Brain pericyte (primary cell): ENCODE results near the gene MORN5.

ENCODE experiments used
- DNase-seq: peaks from one replicate; pipeline ENCODE4 v3.0.0-alpha.2; 2012; ENCODE audit warnings: low read depth, low spot score

Gene MORN5

DNA sequence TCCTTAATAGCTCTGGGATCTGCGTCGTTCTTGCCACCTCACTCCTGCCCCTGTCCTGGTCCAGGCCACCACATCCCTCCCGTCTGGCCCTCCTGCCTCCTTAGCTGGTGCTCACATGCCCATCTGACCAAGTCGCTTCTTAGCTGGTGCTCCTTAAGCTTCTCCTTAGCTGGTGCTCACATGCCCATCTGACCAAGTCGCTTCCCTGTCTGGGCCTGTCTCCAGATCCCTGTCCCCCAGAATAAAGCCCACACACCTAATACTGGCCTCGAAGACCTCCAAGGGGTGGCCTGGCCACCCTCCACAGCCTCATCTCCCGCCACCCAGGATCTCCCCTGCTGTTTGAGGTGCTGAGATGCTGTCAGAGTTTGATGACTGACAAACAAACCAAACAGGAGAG is 35.2 kb upstream of the MORN5 start:
- no peak for DNase-seq

DNA sequence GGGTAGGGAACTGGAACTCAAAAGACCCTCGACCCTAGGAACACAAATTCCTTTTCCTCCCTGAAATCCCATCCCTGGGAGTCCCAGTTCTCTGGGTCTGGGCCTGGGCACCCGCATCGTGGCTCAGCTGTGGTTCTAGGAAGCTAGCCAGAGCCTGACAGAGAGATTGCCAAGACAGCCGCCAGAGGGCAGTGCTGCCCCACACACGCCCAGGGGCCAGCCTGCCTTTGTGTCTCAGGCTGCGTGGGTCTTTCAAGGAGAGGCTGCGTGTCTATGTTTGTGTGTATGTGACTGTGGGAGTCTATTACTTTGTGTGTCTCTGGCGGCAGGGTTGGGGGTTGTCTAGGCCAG is 34.6 kb upstream of the MORN5 start:
- peak; percentile 18 for DNase-seq

DNA sequence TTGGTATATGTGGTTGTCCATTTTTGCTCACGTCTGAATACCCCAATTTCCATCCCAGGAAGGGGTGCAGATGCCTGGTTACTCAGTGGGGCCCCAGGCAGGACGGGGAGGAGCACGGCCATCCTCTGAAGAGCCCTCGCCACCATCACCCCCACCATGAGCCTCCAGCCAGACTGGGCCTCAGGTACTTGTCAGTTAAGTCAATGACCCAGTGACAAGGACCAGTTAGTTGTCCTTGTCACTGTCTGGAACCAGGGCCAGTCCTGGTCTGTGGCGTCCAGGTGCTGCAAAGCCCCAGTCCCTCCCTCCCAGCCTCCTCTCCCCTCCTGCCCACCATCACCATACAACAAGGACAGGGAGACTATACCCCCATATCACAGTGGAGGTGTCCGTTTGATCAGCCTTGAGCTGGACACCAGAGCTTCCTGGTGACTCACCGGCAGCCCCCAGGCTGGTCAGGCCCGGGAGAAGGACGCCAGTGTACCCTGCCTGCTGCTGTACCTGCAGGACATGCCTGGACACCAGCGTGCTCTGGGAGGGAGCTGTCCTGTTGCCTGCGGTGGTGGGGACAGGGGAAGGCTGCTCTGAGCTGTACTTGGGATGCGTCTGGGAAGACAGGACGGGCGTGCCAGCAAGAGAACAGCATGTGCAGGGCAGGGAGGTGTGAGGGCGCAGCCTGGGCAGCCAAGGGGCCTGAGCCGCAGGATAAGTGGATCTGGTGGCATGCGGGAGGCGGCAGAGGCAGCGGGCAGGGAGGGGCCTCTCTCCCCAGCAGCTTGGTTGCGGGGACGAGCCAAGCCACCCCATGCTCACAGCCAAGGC is 34.0 kb upstream of the MORN5 start:
- DNase-seq, result no peak

DNA sequence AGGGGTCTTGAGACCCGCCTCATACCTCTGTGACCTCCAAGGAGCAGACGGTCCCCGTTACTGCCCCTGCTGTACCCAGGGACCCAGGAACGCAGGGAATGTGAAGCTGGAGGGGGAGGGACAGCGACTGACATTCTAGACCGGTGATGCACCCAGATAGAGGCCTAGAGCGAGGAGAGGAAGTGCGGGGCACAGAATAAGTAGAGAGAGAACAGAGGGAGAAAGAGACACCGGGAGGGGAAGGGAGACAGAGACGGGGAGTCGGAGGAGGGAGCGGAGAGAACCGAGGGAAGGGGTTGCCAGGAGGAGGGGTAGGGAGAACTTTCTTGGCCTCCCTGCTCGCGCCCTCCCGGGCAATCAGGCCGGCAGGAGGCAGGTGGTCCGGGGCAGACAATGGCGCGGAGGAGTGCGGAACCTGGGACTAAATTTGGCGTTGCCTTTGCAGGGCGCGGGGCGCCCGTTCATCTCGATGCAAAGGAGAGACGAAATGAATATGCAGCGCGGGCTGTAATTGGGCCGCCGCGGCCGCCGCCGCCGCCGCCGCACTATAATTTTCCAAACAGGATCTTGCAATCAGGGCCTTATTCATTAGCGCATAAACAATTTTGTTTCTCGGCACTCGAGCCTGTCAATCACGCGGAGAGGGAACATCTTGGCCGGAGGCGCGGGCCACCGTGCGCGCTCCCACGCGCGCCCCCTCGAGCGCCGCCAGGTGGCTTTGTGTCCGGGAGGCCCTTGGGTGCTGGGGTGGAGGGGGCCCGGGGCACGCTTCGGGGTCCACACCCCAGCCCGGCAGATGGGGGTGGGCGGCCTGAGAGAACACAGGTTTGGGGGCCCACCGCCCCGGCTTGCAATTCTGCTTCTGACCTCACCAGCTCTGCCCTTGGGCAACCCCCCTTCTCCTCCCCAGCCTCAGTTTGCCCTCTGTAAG is 33.1 kb upstream of the MORN5 start:
- no peak for DNase-seq

DNA sequence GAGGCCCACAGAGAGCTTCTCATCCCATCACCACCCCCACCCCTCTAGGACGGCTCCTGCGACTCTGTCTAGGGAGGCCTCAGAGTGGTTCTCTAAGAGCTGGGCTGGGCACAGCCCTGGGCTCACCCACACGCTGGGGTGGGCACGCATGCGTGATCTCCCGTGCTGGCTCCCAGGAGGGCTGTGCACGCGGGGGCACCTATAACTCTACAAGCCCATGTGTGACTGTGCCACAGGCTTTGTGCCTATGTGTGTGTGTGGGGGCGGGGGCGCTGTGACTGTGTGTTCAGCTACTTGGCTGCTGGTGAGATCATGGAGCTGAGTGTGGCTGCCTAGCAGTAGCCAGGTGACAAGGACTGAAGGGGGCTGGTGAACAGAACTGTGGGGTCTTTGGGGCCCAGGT is 32.3 kb upstream of the MORN5 start:
- no peak for DNase-seq

DNA sequence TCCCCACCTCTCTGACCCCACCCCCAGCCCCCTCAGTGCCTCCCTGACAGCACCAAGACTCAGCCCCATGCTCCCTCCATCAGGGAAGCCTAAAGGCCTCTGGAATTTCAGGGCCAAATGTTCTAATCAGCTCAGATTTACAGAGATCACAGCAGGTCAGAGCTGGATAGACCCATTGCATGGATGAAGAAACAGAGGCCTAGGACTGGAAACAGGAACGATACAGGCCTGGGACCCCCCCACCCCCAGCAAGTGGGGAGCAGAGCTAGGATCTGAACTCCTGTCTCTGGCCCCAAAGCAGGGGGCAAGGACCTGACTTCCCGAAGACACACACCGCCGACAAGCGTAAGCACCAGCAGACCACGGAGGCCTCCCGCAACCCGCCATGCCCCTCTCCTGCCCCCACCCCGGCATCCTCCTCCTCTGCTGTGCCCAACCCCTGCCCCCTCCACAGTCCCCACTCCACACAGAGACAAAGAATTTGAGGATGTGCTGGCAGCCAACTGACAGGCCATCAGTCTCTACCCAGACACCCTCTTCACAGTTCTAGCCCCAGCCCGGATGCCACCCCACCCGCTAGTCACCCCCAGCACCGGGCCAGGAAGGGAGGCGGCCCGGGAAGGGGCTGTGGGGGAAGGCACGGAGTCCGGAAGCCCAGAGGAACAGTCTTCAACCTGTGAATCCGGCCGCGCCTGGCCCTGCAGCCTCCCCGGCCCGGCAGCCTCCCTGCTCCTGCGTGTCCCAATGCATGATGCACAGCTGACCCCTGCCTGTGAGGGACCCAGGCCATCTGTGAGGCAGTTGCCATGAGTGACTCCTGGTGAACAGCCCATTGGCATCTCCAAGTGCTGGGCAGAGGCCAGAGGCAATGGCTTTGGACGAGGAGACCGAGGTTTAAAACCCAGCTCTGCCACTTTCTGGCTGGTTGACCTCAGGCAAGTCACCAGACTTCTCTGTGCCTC is 31.4 kb upstream of the MORN5 start:
- DNase-seq, result no peak

DNA sequence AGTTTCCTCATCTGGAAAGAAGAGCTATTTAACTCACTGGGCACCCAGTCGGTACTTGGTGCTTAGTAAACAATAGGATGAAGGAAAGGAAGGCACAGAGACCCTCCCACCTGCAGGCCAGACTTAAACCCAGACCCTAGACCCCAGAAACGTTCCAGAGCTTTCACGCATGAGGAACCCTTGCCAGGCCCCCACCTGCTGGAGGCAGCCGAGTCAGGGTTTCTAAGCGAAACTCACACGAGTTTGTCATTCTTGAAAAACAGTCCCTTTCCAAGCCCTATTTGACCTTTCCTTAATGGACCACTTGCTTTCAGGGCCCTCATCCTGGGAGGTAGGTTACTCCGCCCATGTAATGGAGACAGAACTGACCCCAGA is 30.8 kb upstream of the MORN5 start:
- no peak for DNase-seq

DNA sequence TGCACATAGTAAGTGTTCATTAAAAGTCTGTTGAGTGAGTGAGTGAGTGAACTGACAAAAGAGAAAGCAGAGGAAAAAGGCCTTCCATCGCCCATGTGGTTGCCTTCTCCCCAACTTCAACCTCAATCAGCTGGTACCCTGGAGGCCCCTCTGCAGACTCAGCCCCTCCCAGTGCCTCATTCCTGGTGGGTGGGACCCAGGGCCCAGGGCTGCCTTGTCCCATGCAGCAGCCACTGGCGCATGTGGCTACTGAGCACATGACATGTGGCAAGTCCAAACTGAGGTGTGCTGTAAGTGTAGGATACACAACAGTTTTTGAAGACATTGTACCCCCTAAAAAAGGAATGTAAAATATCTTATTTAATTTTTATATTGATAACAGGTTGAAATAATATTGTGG is 29.7 kb upstream of the MORN5 start:
- no peak for DNase-seq

DNA sequence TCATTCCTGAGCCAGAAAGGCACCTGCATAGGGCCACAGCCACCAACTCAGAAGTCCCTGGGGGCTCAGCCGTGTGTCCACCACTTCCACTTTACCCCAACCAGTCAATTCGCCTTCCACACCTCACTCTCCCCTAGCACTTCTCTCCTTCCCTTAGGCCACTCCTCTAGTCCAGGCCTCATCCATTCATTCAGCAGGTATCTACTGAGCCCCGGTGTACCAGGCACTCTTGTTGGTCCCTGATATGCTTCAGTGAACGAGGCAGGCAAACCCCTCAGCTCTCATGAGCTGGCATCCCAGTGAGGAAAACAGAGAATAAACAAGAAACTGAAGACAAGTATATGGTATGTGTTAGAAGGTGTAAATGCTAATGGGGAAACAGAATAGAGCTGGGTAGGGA is 28.9 kb upstream of the MORN5 start:
- no peak for DNase-seq

DNA sequence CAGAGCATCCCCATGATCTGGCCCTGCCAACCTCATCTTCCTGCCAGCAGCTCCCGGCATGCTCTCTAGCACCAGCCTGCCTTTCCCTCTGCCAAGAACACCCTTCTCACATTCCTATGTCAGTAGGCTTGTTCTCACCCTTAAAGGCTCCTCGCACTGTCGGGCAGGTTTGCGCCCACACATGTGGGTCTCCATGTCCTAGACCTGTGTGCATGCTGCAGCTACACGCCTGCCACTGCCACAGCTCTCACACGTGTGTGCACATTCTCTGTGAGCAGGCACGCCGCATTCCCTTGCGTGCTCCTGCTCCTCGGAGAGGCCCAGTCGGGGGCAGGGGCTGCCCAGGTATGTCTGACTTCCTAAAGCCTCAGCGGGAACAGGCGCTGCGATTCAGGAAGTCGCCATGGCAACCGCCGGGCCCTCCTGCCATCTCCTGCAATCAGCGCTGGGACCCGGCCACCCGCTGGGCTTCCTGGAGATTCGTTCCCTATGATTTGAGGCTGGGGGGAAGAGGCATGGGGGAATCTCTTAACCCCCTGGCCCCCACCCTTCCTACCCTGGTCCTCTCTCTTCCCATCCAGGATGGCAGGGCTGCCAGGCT is 28.2 kb upstream of the MORN5 start:
- no peak for DNase-seq

DNA sequence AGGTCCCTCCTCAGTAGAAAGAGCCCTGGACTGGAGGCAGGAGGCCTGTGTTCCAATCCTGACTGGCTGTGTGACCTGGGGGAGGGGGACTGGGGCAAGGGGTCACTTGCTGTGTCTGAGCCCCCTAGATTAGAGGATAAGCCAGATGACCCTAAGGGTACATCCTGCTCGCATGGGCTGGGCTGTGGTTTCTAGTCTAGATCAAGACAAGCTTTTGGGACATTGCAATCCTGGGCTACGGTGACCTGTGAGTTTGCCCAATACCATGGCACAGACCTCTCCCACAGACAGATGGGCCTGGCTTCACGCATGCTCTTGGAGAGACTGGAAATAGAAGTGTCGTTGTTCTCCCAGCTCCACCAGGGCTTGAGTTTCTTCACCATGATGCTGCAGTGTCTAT is 27.2 kb upstream of the MORN5 start:
- no peak for DNase-seq

DNA sequence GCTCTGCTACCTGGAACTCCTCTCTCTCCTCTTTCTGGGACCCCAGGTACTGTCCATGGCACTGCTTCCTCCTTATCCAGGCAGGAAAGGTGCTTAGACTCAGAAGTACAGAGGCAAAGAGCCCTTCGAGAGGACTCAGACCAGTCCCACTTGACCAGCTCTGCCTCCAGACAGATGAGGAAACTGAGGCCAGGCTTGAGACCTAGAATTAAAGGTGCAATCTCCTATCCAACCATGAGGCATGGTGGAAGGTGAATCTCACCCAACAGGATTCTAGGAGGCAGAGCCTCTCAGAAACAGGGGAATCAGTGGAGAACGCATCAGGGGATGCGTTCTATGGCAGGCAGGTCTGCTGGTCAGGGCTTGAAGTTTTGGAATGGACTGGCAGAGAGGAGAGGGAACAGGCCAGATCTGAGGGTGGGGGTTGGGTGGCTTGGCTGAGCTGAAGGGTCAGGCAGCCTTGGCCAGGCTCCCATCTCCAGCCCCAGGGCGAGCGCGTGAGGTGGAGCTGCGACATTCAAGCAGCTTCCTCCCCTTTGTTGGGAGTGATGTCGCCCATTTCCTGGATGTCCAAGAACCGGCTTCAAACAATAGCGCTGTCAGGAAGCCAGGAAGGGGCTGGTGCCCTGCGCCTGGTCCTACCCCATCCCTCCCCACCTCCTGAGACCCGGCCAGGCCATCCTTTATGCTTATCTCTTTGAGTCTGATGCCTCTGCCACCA is 26.3 kb upstream of the MORN5 start:
- DNase-seq, result no peak

DNA sequence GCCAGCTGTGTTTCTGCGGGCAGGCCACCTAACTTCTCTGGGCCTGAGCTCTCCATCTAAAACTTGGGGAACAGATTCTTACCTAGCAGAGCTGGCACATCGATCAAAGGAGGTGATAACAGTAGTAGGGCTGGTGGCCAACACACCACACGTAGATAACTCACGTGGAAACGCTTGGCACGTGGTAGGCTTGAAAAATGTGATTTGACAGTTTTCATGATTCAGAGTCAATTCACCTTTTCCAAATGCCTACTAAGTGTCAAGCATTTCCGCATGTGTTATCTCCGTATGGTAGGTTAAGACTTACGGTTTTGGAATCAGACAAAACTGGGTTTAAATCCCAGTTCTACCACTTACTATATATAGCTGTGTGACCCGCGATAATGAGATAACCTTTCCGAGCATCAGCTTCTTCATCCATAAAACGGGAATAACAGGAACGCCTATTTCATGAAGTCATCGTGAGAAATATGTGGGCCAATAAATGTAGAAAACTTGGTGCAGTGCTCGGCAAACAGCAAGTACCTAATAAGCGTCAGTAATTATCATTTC is 25.6 kb upstream of the MORN5 start:
- no peak for DNase-seq

DNA sequence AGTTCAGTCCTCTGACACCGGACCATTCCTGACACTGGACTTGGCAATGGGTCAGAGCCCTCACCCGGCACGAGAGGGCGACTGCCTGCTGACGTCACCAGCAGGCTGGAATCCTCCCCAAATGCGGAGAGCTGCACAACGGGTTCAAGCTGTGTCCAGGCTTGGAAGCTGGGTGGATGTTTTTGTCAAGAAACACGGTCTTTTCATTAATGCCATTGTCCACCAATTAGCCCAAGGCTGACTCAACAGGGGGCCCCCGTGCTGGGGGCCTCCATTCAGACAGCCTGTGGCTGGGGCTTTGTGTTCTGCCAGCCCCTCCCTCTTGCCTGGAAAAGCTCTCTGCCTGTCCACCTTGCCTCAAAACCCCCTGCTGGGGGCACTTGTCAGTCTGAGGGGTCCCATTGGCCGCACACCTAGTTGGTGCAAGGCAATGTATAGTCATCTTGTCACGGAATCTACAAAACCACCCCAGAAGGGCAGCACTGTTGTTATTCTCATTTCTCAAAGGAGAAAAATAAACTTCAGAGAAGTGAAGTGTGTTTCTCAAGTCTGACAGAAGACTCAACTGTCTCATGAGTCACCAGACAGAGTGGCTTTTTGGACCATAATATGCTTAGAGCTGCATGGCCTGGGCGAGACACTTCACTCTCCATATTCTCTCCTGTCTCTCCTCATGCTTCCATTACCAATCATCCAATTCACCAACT is 24.7 kb upstream of the MORN5 start:
- DNase-seq, result no peak

DNA sequence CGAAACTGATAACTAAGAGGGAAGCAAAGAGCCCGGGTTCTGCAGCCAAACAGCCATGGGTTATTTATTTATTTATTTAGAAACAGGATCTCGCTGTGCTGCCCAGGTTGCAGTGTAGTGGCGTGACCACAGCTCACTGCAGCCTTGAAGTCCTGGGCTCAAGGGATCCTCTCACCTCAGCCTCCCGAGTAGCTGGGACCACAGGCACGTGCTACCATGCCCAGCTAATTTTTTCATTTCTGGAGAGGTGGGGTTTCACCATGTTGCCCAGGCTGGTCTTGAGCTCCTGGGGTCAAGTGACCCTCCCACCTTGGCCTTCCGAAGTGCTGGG is 24.2 kb upstream of the MORN5 start:
- no peak for DNase-seq

DNA sequence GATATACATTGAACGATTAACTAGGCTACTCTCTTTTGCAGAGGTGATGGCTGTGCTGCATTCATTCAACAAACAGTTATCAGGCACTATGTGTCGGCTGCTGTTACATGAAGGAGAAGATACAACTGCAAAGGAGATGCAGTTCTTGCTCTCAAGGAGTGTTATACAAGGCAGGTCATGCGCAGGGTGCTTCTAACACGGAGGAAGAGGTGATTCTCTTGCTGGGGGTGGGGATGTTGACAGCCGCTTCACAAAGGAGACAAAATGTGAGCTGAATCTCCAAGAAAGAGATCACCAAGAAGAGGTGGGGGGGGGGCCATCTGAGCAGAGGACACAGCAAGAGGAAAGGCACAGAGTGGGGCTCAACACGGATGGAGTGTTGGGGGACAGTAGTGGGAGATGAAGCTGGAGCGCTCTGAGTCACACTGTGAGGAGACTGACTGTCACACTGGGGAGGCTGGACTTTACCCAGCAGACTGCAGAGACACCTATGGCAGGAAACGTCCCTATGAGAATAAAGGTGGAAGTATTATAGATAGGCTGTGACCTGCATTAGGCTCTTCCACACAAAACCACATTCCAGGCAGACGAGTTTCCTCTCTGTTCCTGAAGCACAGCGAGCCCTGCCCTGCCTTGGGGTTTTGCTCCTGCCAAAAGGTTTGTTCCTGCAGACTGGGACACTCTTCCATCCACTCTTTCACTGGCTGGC is 21.0 kb upstream of the MORN5 start:
- no peak for DNase-seq

DNA sequence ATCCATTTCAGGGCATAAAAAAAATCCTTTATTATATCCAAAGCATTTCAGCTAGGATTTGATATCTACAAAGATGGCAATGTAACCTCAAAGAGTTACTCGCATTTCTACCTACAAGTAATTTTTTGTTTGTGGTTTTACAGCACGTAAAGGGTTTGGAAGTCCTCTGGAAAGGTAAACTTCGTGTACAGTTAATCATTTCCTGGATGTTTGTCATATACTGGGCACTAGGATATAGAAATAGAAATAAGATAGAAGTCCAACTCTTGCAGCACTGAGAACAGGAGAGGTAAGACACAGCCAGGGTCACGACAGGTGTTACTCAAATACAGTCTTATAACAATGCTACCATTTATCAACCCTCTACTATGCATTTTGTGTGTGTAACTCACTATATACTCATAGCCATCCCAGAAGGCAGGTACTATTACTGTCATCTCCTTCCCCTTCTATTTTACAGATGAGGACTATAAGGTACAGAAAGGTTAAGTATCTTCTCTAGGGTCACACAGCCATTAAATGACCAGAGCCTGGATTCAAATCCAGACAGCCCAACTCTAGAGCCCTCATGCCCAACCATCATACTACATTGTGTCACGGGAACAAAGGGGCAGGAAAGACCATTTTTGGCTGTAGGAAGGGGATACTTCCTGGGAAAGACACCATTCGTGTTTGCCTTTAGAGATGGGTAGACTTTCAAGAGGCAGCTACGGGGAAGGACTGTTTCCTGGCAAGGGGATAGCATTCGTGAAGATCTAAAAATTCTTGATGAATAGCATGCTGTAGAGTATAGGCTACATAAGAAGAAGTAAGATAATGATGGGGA is 19.1 kb upstream of the MORN5 start:
- no peak for DNase-seq

DNA sequence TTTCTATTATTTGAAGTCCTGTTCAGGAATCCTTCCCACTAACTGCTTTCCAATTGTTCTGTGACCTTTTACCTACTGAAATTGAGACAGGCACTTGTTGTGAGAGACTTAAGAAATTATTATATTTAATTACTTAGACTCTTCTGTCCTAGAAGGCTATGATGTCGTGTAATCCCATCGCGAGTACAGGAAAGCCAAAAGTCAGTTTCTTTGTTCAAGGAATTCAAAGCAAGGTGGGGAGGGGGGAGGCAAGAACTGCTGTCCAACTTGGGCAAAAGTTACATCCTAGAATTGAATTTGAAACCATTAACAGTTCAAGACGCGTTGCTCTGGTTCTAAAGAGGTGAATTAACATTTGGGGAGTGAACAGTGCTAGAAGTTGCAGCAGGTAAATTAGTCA is 18.0 kb upstream of the MORN5 start:
- no peak for DNase-seq

DNA sequence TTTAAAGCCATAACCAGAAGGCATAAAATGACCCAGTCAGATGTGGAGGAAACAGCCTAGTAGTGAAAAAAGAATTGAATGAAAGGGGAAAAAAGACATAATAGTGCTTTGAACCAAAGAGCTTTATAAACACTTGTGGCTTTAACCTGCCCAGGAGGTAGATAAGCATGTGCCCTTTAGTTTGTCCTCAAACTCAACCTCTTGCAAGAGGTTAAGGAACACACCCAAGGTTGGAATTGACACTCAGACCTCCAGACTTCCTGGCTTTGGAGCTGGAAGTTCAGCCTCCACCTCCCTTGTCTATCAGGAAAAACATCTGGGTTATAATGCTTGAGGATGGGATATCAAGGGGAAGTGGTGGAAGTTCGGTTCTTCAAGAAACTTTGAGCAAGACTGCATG is 16.4 kb upstream of the MORN5 start:
- no peak for DNase-seq
